Measurements from ENCODE around the gene GGA2.
"Not testable (repeated sequence)": the region's sequence is repeated elsewhere in the genome, so short reads cannot be mapped to it uniquely, and the experiment has no call there.

GGA2 gene

GRCh38 chr16:23514381-23515152, 4.3 kb upstream of the GGA2 start:
- TF ChIP-seq CTCF (IDR thresholded peaks at IDR 0.05; ENCODE audit: extremely low read depth, missing control alignments), result no peak

GRCh38 chr16:23512168-23512695, 1.9 kb upstream of the GGA2 start:
- no peak for DNase-seq (ENCODE audit: low spot score)
- no peak for TF ChIP-seq CTCF (IDR thresholded peaks at IDR 0.05; ENCODE audit: extremely low read depth, missing control alignments)

More at GRCh38 chr16:23514381-23515152, 4.3 kb upstream of the GGA2 start:
- no peak for DNase-seq (ENCODE audit: low spot score)

- TF ChIP-seq CTCF (IDR thresholded peaks at IDR 0.05; ENCODE audit: extremely low read depth, missing control alignments), result no peak
- DNase-seq (ENCODE audit: low spot score), result no peak
Measured at GRCh38 chr16:23511731-23512130, 1.4 kb upstream of the GGA2 start.

- DNase-seq (ENCODE audit: low spot score), result not testable (repeated sequence)
Measured at GRCh38 chr16:23510915-23511270, 599 bp upstream of the GGA2 start.

- no peak for TF ChIP-seq CTCF (IDR thresholded peaks at IDR 0.05; ENCODE audit: extremely low read depth, missing control alignments)
- peak; percentile 45 for DNase-seq (ENCODE audit: low spot score)
Measured at GRCh38 chr16:23509782-23510163, 521 bp downstream of the GGA2 start.

- no peak for DNase-seq (ENCODE audit: low spot score)
- no peak for TF ChIP-seq CTCF (IDR thresholded peaks at IDR 0.05; ENCODE audit: extremely low read depth, missing control alignments)
Measured at GRCh38 chr16:23509441-23509754, 896 bp downstream of the GGA2 start.

GRCh38 chr16:23508589-23509440, 1.5 kb downstream of the GGA2 start:
- no peak for DNase-seq (ENCODE audit: low spot score)
- TF ChIP-seq CTCF (IDR thresholded peaks at IDR 0.05; ENCODE audit: extremely low read depth, missing control alignments), result no peak

Data from GM20000 (cell line).